GM18909 (cell line): ENCODE measurements around the gene WDR47.

ENCODE experiments used
- ATAC-seq: cut with Tn5 transposase; IDR thresholded peaks from one replicate; pipeline ENCODE4 v1.9.1; 2021; ENCODE audit warnings: mild to moderate bottlenecking; ENCODE audit not compliant: unreplicated experiment, poor library complexity

The WDR47 gene

GRCh38 chr1:109041621-109042468 is at the start of gene WDR47:
Gene WDR47 (minus strand): TSS chr1:109042102. CDS start chr1:109023512, 18,590 bp downstream.
- ATAC-seq: peak; percentile 96

GRCh38 chr1:109091078-109091838 is 49.4 kb upstream of the WDR47 start:
- ATAC-seq: peak; percentile 61

- peak; percentile 96 for ATAC-seq
Measured at GRCh38 chr1:109090196-109091077, 48.5 kb upstream of the WDR47 start, which contains the start of gene TMEM167B. Gene TMEM167B (plus strand): TSS chr1:109090764. CDS start chr1:109090873, 109 bp downstream.

GRCh38 chr1:109089242-109090015 is 47.5 kb upstream of the WDR47 start:
- ATAC-seq: no peak

GRCh38 chr1:109084563-109085517 is 42.9 kb upstream of the WDR47 start:
- ATAC-seq: no peak

- ATAC-seq: no peak
Measured at GRCh38 chr1:109083923-109084322, 42.0 kb upstream of the WDR47 start.

- ATAC-seq: no peak
Measured at GRCh38 chr1:109083501-109083900, 41.6 kb upstream of the WDR47 start.

GRCh38 chr1:109080441-109081082 is 38.7 kb upstream of the WDR47 start:
- ATAC-seq: no peak

- ATAC-seq: no peak
Measured at GRCh38 chr1:109079240-109079622, 37.3 kb upstream of the WDR47 start.

- no peak for ATAC-seq
Measured at GRCh38 chr1:109078317-109078716, 36.4 kb upstream of the WDR47 start.

GRCh38 chr1:109075531-109076490 is 33.9 kb upstream of the WDR47 start, which contains the start of gene TAF13:
Gene TAF13 (minus strand): TSS chr1:109076003. CDS start chr1:109075947, 56 bp downstream.
- peak; percentile 100 for ATAC-seq

- ATAC-seq: no peak
Measured at GRCh38 chr1:109069294-109069693, 27.4 kb upstream of the WDR47 start.

GRCh38 chr1:109067883-109068282 is 26.0 kb upstream of the WDR47 start:
- ATAC-seq: no peak

- no peak for ATAC-seq
Measured at GRCh38 chr1:109065137-109065536, 23.2 kb upstream of the WDR47 start.

GRCh38 chr1:109061183-109061582 is 19.3 kb upstream of the WDR47 start:
- no peak for ATAC-seq

GRCh38 chr1:109060707-109061106 is 18.8 kb upstream of the WDR47 start:
- ATAC-seq: no peak

GRCh38 chr1:109059026-109059425 is 17.1 kb upstream of the WDR47 start:
- no peak for ATAC-seq
